Neural crest cell (in vitro differentiated cells): ENCODE data around the gene ZNF275. TPM values are rescaled to one million over a fixed set of nuclear protein-coding genes. Genes with fewer than 3 reads are reported as not detected.
"Not testable (repeated sequence)": the region's sequence is repeated elsewhere in the genome, so short reads cannot be mapped to it uniquely, and the experiment has no call there.

Source experiments
- DNase-seq: peaks from one replicate; pipeline ENCODE4 v3.0.0; 2021; ENCODE audit warnings: low read depth, mixed read lengths, low spot score
- H3K27ac Mint-ChIP-seq: one replicate; pipeline ENCODE4 v1.8.0; 2021; ENCODE audit warnings: mild to moderate bottlenecking, mixed read lengths; ENCODE audit not compliant: unreplicated experiment
- H3K27me3 Mint-ChIP-seq: 2 replicates; pipeline ENCODE4 v1.8.0; 2021; ENCODE audit warnings: low read depth, mild to moderate bottlenecking, mixed read lengths
- H3K36me3 Mint-ChIP-seq: 2 replicates; pipeline ENCODE4 v1.8.0; 2021; ENCODE audit warnings: low read depth, mild to moderate bottlenecking, mixed read lengths
- H3K4me1 Mint-ChIP-seq: 2 replicates; pipeline ENCODE4 v1.8.0; 2021; ENCODE audit warnings: mixed read lengths
- H3K4me3 Mint-ChIP-seq: one replicate; pipeline ENCODE4 v1.8.0; 2021; ENCODE audit warnings: mild to moderate bottlenecking, mixed read lengths
- H3K9me3 Mint-ChIP-seq: 2 replicates; pipeline ENCODE4 v1.8.0; 2021; ENCODE audit warnings: mixed read lengths
- CTCF ChIP-seq: fragments of 200-600 bp; sonication (generic); conservative IDR thresholded peaks from 2 replicates; pipeline ENCODE4 v1.5.0; 2021; ENCODE audit warnings: antibody characterized with exemption, mild to moderate bottlenecking
- total RNA-seq: library from RNA; stranded (reverse); gene quantifications from 2 replicates; pipeline ENCODE4 v1.2.1, GENCODE V29; 2021

ZNF275 gene
- total RNA-seq, 1 donor from 2014 or later: 14.8 TPM

- H3K36me3 Mint-ChIP-seq: no peaks in the 10 kb centered on the region
- TF ChIP-seq CTCF: no peak
- H3K27ac Mint-ChIP-seq: no peak overlapping the region
- no peak overlapping the region for H3K4me3 Mint-ChIP-seq
- no peak for DNase-seq
- no peaks in the 10 kb centered on the region for H3K27me3 Mint-ChIP-seq
- no peaks in the 10 kb centered on the region for H3K9me3 Mint-ChIP-seq
- no peaks in the 10 kb centered on the region for H3K4me1 Mint-ChIP-seq
These were observed 15.8 kb upstream of the ZNF275 start for GRCh38 chrX:153317996-153318722.

DNA sequence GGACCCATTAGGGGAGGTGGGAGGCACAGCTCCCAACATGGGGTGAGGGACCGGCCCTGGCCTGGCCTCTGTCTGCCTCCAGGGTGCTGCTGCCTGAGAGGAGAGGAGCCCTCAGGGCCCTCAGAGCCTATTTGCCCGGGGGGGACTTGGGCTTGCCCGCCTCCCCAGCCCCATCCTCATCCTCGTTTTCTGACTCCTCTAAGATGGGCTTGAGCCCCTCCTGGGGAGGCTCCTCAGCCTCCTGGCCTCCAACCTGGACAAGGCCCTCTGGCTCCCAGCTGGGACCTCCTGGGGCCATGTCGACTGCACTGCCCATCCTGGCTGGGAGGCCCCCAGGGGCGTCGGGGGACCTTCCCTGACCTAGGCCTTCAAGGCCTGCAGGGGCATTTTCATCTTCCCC lies 15.1 kb upstream of the ZNF275 start:
- no peak for DNase-seq
- Mint-ChIP-seq H3K36me3 (no peaks in the 10 kb centered on the region), H3K9me3 (no peaks in the 10 kb centered on the region), H3K27ac (no peak overlapping the region), H3K27me3 (no peaks in the 10 kb centered on the region), H3K4me3 (no peak overlapping the region), H3K4me1 (no peaks in the 10 kb centered on the region)
- TF ChIP-seq CTCF: no peak

- no peak for DNase-seq
- H3K27ac Mint-ChIP-seq: no peak overlapping the region
- peaks cover 4% of the 10 kb centered on the region for H3K27me3 Mint-ChIP-seq
- H3K9me3 Mint-ChIP-seq: peaks cover under 1% of the 10 kb centered on the region
- no peaks in the 10 kb centered on the region for H3K36me3 Mint-ChIP-seq
- no peak for TF ChIP-seq CTCF
- no peaks in the 10 kb centered on the region for H3K4me1 Mint-ChIP-seq
- no peak overlapping the region for H3K4me3 Mint-ChIP-seq
These were observed 14.5 kb upstream of the ZNF275 start for GRCh38 chrX:153319295-153320046.

GRCh38 chrX:153320047-153320443 lies 13.9 kb upstream of the ZNF275 start:
- H3K36me3 Mint-ChIP-seq, H3K4me1 Mint-ChIP-seq, H3K27ac Mint-ChIP-seq, H3K27me3 Mint-ChIP-seq, H3K4me3 Mint-ChIP-seq, DNase-seq, H3K9me3 Mint-ChIP-seq: not testable (repeated sequence)

- no peak for DNase-seq
- H3K27ac Mint-ChIP-seq: no peak overlapping the region
- peaks cover 8% of the 10 kb centered on the region for H3K27me3 Mint-ChIP-seq
- no peak overlapping the region for H3K4me3 Mint-ChIP-seq
- peaks cover 4% of the 10 kb centered on the region for H3K9me3 Mint-ChIP-seq
- no peaks in the 10 kb centered on the region for H3K36me3 Mint-ChIP-seq
- H3K4me1 Mint-ChIP-seq: no peaks in the 10 kb centered on the region
- no peak for TF ChIP-seq CTCF
These were observed 13.3 kb upstream of the ZNF275 start for GRCh38 chrX:153320555-153321184.
